Adrenal gland (tissue), 5 donors: Measurements from ENCODE around the gene CTXND2.

Experiments used
- POLR2A ChIP-seq, 2 donors: fragments of 450-650 bp; IDR thresholded peaks; one replicate each; pipeline ENCODE4 v1.6.1; 2017; ENCODE audit warnings: antibody characterized with exemption in 2 of 2, mild to moderate bottlenecking in 2 of 2, moderate library complexity in 1 of 2
- TF ChIP-seq, protein P1 (sequence below), 6 experiments: fragments of 450-650 bp in 4 of 6; fragments of 200-600 bp in 2 of 6; sonication (generic) in 1 of 6; IDR thresholded peaks; 1 replicate in 5 of 6; 2 replicates in 1 of 6; pipeline versions ENCODE4 v1.5.1 to v1.8.0; 2016 to 2021; ENCODE audit warnings: antibody characterized with exemption in 6 of 6, mild to moderate bottlenecking in 2 of 6, moderate library complexity in 1 of 6
- donor health status: DM: no; HTN: no; CAD: no.

DNA sequence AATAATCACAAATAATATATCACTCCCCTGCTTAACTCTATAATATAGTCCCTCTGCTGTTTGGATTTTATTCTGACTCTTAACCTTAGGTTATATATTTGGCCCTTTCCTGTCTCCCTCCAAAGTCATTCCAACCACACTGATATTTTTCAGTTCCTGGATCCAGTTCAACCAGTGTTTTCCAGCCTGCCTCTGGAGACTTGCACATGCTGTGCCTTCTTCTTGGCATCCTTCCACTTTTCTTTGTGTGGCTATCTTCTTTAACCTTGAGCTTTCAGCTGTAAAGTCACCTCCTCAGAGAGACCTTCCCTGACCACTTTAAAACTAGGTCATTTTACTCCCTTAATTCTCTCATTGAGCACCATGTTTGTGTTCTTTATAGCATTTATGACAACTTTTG lies 68.3 kb downstream of the CTXND2 start:
- TF ChIP-seq, protein P1, sequence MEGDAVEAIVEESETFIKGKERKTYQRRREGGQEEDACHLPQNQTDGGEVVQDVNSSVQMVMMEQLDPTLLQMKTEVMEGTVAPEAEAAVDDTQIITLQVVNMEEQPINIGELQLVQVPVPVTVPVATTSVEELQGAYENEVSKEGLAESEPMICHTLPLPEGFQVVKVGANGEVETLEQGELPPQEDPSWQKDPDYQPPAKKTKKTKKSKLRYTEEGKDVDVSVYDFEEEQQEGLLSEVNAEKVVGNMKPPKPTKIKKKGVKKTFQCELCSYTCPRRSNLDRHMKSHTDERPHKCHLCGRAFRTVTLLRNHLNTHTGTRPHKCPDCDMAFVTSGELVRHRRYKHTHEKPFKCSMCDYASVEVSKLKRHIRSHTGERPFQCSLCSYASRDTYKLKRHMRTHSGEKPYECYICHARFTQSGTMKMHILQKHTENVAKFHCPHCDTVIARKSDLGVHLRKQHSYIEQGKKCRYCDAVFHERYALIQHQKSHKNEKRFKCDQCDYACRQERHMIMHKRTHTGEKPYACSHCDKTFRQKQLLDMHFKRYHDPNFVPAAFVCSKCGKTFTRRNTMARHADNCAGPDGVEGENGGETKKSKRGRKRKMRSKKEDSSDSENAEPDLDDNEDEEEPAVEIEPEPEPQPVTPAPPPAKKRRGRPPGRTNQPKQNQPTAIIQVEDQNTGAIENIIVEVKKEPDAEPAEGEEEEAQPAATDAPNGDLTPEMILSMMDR (IDR thresholded peaks at IDR 0.05) = no peak
- TF ChIP-seq POLR2A (IDR thresholded peaks at IDR 0.05) = no peak
